22Rv1 (cell line): ENCODE data around the gene SMG9.

Source experiments
- H3K27ac ChIP-seq: fragments of 450-650 bp; 2 replicates; pipeline ENCODE4 v1.5.1; 2017
- ZFX ChIP-seq: fragments of 450-650 bp; IDR thresholded peaks from 2 replicates; pipeline ENCODE4 v1.6.1; 2017; ENCODE audit warnings: antibody characterized with exemption, borderline replicate concordance
- TF ChIP-seq, protein P1 (sequence below): fragments of 450-650 bp; IDR thresholded peaks from 2 replicates; pipeline ENCODE4 v1.5.1; 2017; ENCODE audit warnings: mild to moderate bottlenecking

SMG9 gene

DNA sequence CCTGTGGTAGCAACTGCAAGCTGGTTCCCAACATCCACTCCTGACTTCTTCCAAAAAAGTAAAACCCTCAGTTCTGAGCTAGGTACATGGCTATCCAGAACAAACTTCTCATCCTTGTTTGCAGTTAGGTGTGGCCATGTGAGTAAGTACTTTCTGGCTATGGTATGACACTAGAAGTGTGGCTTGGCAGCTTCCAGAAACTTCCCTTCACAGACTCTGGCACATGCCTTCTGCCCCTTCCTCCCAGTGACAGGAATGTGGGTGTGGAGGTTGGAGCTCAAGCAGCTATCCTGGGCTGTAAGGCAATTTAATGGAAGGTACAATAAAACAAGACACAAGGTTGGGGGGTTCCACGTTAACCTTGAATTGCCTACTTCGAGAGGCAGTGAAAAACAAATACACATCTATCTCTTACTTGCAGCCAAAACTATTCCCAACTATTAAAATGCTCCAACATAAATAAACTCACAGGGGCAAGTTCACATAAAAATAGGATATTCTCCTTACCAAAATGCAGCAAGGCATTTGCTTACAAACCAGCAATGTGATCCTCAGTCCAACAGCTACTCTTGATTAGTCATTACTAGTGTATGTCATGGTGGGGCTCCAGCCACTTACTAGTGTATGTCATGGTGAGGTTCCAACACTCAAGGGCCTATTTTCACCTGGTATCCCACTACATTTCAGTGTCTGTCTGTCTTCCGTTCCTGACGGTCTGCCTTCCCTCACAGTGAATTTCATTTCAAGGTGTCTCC is 3.1 kb downstream of the SMG9 start:
- TF ChIP-seq, protein P1, sequence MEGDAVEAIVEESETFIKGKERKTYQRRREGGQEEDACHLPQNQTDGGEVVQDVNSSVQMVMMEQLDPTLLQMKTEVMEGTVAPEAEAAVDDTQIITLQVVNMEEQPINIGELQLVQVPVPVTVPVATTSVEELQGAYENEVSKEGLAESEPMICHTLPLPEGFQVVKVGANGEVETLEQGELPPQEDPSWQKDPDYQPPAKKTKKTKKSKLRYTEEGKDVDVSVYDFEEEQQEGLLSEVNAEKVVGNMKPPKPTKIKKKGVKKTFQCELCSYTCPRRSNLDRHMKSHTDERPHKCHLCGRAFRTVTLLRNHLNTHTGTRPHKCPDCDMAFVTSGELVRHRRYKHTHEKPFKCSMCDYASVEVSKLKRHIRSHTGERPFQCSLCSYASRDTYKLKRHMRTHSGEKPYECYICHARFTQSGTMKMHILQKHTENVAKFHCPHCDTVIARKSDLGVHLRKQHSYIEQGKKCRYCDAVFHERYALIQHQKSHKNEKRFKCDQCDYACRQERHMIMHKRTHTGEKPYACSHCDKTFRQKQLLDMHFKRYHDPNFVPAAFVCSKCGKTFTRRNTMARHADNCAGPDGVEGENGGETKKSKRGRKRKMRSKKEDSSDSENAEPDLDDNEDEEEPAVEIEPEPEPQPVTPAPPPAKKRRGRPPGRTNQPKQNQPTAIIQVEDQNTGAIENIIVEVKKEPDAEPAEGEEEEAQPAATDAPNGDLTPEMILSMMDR: no peak
- no peak for TF ChIP-seq ZFX
- no peak overlapping the region for H3K27ac ChIP-seq

DNA sequence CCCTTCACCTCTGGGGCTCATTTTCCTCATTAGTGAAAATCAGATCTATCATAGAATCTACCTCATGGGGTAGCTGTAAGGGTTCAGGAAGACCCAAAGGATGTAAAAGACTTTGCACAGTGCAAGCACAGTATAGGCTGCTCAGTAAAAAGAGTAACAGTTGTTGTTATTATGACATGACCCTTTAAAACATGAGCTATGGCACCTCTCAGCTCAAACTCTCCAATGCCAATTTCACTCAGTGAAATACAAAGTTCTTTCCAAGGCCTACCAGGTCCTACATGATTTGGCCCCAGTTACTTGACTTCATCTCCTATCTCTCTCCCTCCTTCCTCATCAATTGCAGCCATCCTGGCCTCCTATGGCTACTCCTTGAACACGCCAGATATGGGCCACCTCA is 4.9 kb downstream of the SMG9 start:
- TF ChIP-seq ZFX: no peak
- TF ChIP-seq, protein P1: no peak
- H3K27ac ChIP-seq: no peak overlapping the region

DNA sequence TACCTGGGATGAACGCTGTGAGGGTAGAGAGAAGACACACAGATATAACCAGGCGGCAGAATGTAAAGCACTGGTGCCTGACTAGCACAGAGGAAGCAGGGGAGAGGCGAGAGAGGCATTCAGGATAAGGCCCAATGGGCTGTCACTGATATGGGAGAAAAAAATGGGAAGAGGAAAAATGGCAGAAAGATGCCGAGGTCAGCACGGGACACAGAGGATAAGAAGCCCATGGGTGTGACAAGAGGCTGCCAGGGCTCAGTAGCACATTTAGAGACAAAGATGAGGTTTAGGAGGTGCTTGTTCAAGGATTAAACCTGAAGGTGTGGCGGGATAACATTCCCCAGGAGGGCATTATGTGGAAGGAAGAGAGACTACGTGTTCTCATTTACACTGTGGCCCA is 5.6 kb downstream of the SMG9 start:
- no peak overlapping the region for H3K27ac ChIP-seq
- no peak for TF ChIP-seq ZFX
- TF ChIP-seq, protein P1: no peak

DNA sequence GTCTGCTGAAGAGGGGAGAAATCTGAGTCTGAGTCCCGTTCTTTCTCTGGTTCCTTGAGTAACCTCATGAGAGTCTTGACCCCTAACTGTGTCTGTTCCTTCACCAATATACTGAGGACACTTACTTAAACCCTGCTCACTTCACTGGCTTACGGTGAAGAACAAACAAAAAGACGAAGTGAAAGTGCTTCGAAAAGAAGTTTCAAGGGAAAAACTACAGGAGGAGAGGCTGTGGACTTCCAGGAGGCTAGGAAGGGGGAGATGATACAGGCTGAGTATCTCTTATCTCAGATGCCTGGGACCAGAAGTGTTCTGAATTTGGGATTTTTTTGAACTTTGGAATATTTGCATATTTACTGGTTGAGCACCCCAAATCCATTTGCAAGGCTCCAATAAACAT is 6.1 kb downstream of the SMG9 start:
- no peak for TF ChIP-seq ZFX
- TF ChIP-seq, protein P1: no peak
- H3K27ac ChIP-seq: no peak overlapping the region

DNA sequence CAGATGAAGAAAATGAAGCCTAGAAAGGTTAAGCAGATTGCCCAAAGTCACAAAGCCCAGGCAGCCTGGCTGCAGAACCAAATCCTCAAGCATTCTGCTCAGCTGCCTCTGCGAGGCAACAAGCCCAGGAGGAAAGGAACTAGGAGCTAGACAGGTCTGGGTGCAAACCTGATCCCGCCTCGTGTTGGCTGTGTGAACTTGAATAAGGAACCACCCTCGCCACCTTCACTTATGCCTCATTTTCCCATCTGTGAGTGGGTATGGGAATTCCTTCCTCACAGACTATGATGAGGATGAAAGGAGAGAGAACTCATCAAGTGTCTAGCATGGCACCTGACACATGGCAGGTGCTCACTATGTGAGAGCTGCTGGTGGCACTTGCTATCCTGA is 6.6 kb downstream of the SMG9 start:
- TF ChIP-seq, protein P1: no peak
- TF ChIP-seq ZFX: no peak
- no peak overlapping the region for H3K27ac ChIP-seq

DNA sequence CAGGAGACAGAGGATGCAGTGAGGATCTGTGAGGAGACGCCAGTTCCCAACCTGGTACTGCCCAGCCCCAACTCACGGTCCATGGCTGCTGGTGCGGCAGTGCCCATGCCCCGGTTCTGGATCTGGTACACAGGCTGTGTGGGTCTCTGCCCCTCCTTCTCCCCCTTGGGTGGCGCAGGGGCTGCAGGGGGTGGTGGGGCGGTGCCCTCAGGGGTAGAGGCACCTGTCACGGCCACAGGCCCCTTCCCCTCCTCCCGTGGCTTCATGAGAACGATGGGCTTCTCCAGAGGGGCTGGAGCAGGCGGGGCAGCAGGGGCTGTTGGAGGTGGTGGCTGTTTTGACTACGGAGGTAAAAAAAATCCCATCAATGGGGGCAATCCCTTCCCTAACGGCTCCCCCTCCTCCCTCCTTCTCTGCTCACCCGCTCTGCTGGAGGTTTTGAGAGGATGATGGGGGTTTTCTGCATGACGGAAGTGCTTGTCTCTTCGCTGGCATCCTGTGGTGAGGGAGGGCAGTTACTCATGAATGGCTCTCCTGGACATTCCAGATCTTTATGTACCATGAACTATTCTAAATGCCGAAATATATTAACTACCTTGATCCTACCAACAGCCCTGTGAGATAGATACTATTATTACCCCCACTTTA is 7.1 kb downstream of the SMG9 start:
- H3K27ac ChIP-seq: no peak overlapping the region
- TF ChIP-seq, protein P1: no peak
- no peak for TF ChIP-seq ZFX

DNA sequence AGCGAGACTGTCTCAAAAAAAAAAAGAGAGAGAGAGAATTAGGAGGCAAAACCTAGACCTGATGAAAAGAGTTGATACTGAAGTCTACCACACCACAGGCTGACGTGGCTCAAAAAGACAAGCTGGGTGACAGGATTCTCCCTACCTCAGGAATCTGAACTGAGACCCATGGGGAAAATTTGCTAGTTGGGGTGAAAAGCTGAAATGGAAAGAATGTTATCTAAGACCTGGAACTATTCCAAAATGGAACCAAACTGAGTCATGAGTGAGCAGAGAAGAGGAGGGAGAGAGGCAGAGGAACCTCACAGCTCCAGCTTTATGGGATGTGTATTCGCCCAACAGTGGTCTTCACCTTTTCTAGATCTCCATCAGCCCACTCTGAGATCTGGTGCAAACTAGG is 11.7 kb downstream of the SMG9 start:
- no peak overlapping the region for H3K27ac ChIP-seq

More for the DNA sequence above, 11.7 kb downstream of the SMG9 start:
- TF ChIP-seq, protein P1: no peak
- TF ChIP-seq ZFX: no peak
